Neural cell (in vitro differentiated cells): ENCODE results near the gene MPIG6B.

ENCODE experiments used
- CTCF ChIP-seq: fragments of 450-650 bp; IDR thresholded peaks from 2 replicates; pipeline ENCODE4 v1.5.1; 2014; ENCODE audit warnings: antibody characterized with exemption, mild to moderate bottlenecking, moderate library complexity; ENCODE audit not compliant: poor library complexity, severe bottlenecking
- EP300 ChIP-seq: fragments of 450-650 bp; conservative IDR thresholded peaks from 2 replicates; pipeline ENCODE4 v1.6.1; 2014; ENCODE audit warnings: antibody characterized with exemption, mild to moderate bottlenecking, moderate library complexity; ENCODE audit not compliant: poor library complexity, severe bottlenecking
- EZH2 ChIP-seq: fragments of 200-600, 300-800 bp; shearing (Covaris generic), sonication (generic); IDR thresholded peaks from 2 replicates; pipeline ENCODE4 v1.6.1; 2014; ENCODE audit warnings: antibody characterized with exemption, low read length, borderline replicate concordance, mild to moderate bottlenecking; ENCODE audit not compliant: insufficient read depth, poor library complexity, severe bottlenecking
- POLR2AphosphoS5 ChIP-seq: IDR thresholded peaks from 2 replicates; pipeline ENCODE4 v1.6.1; 2012
- RAD21 ChIP-seq: fragments of 450-650 bp; conservative IDR thresholded peaks from 2 replicates; pipeline ENCODE4 v1.6.1; 2014; ENCODE audit warnings: antibody characterized with exemption, mild to moderate bottlenecking, moderate library complexity
- TAF1 ChIP-seq: IDR thresholded peaks from 2 replicates; pipeline ENCODE4 v1.6.1; 2012; ENCODE audit warnings: low read depth

DNA sequence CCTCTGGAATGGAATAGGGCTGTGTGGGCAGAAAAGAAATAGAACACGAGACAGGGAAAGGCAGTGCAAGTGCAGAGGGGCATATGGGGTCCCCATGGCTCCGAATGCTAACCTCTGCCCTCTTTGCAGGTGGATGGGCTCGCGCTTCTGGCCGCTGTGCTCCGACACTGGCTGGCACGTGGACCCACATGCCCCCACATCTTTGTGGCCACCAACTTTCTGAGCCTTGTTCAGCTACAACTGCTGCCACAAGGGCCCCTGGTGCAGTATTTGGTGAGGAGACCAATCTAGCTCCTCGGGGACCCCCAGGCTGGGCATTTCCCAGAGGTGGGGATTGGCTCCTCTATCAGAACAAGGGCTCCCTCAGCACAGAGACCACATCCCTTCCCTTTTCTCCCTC, 38.2 kb downstream of the MPIG6B start:
- TF ChIP-seq CTCF (no peak), POLR2AphosphoS5 (no peak), EZH2 (no peak), EP300 (no peak), RAD21 (no peak), TAF1 (no peak)
